NCI-H1930 (cell line): ENCODE measurements around the gene TOP2B.

Experiments
- DNase-seq, 2 experiments: peaks; one replicate each; lab custom pipeline; 2025; lab: John Stamatoyannopoulos, UW

Gene TOP2B

DNA sequence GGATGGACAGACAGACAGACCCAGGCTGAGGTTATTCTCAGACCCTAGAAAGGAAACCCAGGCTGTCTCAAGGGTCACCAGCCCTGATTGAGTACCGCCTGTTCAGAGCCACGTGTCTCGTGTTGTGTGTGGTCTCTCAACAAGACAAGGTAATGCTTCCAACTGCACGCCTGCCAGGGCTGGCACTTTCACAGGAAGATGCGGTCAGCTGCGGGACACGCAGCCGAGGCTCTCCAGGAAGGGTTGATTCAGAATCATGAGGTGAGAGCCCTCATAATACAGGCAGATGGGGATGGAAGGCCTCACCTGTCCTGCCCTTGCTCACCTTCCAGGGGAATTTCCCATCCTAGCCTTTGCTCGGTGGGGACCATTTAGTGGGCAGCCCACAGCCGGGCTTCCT lies 81.4 kb downstream of the TOP2B start:
- no peak for DNase-seq

DNA sequence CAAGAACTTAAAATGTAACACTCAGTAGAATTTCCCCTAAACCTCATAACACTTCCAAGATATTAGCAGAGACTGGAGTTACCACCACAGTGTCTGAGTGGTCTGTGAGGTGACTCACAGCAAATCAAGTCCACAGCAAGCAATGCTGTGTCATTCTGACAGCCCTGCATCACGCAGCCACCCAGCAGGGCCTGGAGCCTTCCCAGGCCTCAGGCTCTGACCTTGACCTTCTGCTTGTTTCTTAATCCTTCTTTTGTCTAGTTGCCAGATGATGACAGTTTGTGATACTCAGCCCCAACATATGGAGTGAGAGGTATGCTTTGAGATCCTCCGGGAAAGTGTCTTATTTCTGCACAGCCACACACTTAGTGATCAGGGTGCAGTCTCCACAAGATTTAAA lies 82.5 kb downstream of the TOP2B start:
- DNase-seq = no peak

DNA sequence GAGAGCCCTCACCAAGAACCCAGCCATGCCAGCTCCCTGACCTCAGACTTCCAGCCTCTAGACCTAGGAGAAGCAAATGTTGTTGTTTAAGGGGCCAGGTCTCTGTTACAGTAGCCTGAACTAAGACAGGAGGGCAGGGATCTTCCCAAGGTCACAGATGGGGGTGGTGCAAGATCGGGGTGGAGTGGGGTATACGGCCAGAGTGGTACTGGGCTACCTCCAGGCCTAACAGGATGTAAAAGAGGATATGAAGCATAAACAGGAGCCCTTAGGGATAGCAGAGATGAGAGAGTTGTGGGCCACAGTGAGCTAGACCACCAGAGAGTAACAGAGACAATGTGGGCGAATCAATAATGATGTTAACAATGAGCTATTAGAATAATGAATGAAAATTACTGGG lies 82.9 kb downstream of the TOP2B start:
- no peak for DNase-seq

DNA sequence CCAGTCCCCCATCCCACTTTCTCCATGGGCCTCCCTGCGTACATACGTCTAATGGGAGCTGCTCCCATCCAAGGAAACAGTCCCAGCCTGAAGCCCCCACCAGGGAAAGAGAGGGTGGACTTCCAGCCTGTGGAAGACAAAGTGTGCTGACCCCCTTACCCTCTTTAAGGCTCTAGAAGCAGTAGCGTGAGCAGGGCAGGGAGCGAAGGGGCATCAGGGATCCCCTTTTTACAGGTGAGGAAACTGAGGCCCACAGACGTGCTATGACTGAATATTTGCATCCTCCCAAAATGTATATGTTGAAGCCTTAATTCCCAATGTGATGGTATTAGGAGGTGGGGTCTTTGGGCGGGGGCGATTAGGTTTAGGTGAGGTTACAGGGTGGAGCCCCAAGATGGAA lies 83.4 kb downstream of the TOP2B start:
- no peak for DNase-seq

DNA sequence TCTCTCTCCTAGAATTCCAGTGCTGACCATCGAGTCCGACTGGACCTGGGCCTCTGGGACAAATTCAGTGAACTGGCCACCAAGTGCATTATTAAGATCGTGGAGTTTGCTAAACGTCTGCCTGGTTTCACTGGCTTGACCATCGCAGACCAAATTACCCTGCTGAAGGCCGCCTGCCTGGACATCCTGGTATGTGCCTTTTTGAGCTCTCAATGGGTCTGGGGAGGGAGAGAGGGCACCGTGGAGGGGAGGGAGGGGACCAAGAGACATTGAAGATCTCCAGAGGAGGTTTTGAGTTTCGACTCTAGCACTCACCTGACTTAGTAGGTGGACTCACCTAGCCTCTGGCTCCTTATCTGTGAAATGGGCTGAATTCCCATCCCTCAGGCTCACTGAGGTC lies 84.2 kb downstream of the TOP2B start:
- DNase-seq = no peak

DNA sequence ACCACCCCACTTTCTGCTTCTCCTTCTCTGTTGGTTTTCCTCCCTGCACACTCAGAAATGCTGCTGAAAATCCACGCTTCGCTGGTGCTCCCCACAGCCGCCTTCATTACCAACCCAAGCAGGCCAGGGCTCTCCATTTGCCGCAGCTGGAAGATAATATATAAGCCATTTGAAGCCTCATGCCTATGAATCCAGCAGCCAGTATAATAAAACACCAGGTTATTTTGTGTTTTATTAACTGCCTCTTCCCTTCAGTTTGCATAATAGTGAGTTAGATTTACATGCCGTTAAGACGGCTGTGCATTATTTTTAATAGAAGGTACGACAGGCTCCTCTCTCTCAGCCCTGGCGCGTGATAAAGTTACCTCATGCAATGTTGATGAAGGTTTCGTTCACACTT lies 86.6 kb downstream of the TOP2B start:
- no peak for DNase-seq

DNA sequence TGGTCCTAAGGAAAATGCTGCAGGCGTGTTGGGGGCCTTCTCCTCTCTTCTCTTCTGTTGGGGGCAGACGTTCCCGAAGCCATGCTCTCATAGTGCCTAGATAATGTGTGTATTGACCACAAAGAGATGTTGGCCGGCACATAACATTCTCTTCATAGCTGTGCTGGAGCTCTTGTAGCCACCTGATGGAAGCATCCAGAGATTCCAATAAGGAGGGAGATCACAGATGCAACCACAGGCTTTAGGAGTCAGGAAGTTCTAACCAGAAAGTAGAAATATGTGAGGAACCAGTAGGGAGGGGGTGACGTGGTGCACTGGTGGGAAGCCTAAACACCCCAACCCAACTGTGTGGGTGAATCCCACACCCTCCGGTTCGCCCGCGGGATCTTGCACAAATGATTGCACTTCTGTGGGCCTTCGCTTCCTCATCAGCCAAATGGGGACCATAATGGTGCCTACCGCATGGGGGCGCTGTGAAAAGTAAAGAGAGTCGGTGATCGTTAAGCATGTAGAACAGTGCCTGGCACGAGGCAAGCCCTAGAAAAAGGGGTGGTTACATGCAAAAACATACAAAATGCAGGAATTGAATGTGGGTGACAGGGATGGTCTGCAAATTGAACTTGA lies 87.8 kb downstream of the TOP2B start:
- no peak for DNase-seq

DNA sequence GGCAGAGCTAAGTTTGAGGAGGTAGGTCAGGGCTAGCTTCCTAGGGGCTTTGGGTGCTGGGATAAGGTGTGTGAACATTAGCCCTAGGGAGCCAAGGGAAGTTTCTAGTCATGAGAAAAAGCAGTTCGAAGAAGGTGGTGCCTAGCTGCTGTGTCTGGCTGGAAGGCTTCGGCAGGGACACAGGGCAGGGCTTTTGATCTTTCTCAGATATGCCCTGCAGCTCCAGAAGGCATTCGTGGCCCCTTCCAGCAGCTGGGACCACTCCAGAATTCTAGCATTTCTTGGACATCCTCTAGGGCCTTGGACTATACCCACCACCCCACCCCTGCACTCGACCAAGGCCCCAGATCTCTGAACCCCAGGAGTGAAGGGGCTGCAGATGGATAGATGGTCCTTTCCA lies 88.6 kb downstream of the TOP2B start:
- no peak for DNase-seq

DNA sequence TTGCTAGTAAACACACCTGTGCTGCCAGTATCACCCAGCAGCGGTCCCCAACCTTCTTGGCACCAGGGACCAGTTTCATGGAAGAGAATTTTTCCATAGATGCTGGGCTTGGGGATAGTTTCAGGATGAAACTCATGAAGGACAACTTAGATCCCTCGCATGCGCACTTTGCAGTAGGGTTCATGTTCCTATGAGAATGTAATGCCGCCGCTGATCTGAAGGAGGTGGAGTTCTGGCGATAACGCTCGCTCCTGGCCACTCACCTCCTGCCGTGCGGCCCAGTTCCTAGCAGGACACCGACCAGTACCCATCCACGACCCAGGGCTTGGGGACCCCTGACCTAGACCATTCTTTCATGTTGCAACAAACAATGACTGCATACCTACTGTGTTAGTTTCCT lies 89.7 kb downstream of the TOP2B start:
- DNase-seq = no peak

DNA sequence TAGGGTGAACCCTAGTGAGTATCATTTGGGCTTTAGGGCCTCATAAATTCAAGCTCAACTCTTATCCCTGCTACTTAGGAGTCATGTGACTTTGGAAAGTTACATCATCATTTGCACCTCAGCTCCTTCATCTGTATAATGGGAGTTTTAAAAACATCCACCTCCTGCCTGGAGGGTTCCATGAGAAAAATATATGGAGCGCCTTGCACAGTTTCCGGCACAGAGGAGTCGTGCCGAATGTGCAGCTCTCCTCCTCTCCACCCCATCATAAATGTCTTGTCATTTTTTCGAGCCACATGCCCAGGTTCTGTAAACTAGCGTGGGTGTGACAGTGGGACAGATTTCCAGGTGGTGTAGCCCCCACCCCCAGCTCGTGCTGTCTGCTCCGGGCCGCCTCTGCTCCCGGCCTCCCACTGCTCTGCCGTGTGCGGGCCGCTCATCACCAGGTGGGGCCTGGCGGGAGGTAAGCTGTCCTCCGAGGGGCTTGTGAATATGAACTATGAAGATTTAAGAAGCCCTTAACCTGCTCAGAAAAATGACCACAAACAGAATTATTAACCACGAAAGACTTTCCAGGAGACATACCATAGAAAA lies 90.4 kb downstream of the TOP2B start:
- no peak for DNase-seq

DNA sequence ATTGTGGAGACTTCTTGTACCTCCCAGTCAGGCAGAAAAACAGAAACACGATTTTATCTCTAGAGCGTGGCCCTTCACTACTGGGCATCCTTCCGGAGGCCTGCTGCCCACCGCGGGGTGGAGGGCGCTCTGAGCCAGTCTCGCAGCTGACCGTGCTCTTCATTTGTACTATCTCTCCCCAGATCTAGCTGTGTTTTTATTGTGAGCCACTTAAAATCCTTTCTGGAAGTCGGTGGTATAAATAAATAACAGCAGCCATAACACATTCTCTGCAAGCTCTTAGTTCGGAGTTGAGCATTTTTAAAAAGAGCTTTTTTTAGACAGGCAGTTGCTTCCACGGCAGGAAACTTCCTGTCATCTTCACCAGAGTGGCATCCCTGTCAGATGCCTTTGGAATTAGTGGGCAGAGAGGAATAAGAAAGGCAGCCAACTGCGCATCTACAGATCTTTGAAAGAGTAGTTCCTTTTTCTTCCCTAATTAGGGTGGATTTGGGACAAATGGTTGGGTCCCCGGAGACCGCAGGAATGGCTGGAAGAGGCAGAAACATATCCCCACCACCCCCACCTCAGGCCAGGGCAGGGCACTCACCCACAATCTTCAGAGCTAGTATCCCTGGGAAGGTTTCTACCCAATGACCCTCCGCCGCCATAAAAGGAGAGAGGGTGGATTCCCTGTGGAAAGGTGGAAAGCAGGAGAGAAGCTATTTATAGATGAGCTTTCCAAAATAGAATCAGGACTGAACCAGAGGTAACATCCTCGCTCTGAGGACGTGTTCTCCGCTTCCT lies 91.1 kb downstream of the TOP2B start:
- DNase-seq = no peak

DNA sequence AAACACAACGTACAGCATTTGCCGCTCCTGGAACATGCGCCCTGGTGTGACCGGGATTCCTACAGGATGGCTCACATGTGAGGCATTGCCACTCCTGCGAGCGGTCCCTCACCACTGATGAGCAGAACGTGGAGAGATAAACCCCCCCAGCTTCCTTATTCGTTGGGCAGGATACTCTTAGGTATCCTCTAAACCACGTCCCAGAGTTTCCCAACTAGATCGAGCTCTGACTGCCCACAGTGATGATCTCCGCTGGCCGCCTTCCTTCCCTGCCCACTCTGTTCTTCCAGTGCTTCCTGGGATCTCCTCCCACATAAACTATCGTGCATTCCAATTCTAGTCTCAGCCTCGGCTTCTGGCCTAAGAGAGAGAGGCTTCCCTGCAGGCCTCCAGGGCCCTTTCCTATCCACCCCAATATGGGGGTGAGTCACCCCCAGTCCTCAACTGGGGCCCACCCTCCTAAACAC lies 91.8 kb downstream of the TOP2B start:
- no peak for DNase-seq

DNA sequence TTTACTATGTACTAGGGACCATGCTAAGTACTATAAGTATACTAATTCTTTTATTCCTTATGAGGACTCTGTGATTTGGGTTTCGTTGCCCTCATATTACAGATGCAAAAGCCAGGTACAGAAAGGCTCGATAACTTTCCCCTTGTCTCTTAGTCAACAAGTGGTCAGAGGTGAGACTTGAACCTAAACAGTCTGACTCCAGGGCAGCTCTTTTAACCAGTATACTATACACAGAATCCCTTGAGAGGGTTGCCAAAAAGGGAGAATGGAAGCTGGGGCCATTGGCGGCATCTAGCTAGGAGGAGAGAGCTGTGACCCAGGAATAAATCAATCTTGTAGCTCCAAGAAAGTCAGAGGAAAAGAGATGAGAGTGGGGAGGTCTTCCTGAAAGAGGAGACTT lies 92.4 kb downstream of the TOP2B start:
- DNase-seq = no peak

DNA sequence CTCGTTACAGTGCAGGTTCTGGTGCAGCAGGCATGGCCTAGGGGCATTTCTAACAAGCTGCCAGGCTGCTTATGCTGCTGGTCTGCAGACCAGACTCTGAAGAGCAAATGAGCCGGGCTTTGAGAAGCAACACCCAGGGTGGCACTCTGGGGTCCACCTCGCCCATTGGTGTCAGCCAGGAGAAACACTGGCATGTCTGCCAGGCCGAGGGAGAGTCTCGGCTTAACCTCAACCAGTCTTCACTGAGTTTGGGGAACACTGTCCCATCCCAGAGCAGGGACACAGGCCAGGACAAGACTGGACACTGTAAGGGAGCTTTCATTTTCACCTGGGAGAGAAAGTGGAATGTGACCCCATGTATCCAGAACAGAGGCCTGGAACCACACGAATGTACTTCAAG lies 93.4 kb downstream of the TOP2B start:
- DNase-seq = no peak

DNA sequence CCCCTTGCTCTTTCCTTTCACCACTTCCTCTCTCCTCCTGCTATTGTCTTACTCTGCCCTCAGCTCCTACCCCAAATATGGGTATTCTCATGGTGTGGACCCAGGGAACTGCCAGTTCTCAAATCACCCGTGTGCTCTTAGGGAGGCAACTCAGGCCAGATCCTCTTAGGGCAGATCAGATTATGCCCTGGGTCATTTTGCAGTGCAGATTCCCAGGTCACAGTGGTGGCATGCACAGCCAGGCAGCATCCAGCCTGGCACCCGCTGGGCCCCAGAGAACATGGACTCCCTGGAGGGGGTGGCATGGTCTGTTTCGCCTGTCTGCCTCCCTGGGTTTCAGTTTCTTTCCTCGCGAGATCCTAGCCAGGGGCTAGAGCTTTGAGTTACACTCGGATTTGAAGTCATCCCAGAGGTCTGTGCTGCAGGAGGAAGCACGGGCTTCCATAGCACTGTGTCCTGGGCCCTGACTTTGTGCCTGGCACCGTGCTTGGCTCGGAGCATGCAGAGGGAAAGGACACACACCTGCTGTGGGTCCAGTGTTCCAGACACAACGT lies 96.1 kb downstream of the TOP2B start:
- DNase-seq = no peak

DNA sequence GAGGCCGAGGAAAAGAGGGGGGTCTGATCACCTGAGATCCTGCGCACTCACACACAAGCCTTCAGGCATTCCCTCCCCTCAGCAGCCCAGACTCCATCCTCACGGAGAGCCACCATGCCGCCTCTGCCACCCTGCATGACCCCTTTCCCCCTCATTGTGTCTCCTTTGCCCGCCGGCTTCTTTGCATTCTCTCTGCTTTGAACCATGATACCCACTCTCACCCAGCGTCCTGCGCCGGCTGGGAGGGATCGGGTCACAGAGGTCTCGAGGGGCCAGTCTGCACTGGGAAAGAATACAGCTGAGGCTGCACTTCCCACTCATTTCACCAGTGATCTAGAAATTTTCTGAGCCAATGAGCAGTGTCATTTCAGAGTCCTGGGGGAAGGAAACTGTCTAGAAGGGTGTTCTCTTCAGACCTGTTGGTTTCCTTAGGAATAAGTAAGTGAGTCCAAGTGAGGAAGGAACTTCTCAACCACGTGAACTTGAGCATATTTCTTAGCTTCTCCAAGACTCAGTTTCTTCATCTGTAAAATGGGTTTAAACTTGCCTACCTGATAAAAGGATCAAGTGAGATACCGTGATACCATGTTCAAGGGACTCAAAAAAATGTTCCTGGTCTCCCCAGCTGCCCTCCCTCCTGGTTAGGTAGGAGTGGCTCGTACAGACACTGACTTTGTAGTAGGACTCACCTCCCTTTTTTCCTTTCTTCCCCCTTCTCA lies 96.7 kb downstream of the TOP2B start:
- DNase-seq = no peak

DNA sequence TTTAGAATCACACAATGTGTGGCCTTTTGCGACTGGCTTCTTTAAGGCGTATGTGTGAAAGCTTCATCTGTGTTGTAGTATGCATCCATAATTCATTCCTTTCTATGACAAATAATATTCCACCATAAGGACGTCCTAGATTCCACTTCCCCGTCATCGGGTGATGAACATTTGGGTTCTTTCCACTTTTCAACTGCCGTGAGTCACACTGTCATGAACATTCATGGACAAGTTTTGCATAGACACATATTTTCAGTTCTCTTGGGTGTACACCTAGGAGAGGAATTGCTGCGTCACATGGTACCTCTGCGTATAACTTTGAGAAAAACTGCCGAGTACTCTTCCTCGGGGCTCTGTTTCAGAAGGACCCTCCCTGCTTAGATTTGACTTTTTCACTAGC lies 97.3 kb downstream of the TOP2B start:
- no peak for DNase-seq

DNA sequence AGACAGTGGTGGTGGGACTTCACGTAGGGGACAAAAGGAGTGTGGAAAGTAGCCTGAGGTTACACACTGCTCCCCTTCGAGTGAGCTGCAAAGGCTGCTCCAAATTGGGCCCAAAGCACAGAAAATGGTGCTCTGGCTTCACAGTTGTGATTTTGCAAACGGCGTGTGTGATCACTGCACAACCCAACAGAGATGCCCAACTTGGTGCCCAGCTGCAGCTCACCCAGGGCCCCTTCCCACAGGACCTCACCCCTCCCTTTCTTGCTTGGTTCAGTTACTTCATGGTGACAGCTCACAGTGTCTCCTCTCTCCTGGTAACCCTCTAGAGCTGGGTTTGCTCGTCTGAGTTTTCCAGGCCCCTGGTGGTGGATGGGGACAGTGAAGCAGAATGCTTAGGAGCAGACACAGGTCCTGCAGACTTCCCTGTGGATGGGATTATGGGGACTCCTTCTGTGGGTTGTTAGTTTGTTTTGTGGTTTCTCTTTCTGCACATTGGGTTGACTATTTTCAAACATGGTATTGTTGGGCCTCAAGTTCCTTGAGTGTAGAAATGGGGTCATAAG lies 98.3 kb downstream of the TOP2B start:
- DNase-seq = no peak

DNA sequence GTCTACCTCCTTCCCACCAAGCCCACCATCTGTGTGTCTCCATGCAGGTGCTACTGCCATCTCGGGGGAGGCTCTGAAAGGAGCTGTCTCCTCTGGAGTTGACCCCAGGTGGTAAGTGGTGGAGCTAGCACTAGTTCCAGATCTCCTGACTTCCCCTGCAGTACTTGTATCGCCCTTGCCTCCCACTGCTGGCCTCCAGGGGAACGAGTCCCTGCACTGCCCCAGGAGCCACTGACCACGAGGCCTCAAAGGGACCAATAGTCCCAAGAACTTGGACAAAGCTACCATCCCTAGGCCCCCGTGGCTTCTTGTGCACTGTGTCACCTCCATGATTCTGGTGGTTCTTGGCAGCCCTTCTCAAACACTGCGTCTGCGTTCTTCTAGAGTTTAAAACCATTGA lies 98.9 kb downstream of the TOP2B start:
- DNase-seq = no peak

DNA sequence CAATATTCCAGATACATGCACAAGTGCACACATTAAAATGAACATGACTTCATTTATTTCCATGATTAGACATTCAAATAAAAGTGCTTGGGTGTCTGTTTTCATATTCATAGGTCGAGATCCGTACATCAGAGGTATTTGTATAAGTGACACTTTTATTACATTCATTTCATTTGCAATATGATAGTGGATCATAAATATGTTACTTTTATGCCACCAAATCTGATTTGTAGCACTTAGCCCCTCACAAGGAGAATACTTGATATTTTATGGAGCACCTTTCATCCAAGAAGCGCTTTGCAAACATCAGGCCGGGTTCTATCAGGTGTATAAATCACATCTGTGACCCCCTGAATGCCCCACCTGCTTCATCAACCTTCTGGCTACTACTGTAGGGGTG lies 100.6 kb downstream of the TOP2B start:
- DNase-seq = no peak

DNA sequence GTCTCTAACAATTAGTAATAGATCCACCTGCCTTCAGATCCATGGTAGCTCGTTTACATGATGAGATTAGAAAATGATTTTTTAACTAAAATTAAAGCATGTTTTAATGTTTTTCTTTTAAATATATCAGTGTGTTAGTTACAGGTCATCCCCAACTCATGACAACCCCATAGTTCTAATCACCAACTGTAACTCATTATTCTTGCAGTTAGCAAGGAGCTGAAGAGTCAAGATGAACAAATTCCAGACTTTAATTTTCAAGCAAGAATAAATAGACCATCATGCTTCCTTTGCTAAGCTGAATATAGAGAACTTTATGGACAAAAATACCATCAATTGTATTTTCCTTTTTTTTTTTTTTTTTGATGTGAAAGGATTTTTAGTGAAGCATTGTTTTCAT lies 101.1 kb downstream of the TOP2B start:
- DNase-seq = no peak

DNA sequence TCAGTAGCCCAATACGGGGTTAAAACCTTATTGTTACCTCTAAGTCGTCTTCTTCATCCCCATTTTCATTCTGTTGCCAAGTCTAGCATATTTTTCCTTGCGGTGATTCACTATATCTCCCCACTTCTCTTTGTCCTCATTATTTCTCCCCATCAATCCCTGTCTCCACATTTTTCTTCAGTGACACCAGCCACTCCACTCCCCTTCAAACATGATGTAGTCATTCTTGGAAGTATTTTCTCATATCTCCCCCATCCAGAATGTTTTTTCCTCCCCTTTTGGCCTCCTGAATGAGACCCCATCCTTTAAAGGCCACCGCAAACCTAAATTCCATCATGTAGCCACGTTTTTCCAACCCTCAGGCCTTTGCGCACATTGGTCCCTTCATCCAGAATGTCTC lies 105.9 kb downstream of the TOP2B start:
- no peak for DNase-seq
